ENCODE measurements around the gene PRSS57.
A peak's percentile ranks its signal among the peaks of the same experiment; 100 is the strongest.

PRSS57 gene

DNA sequence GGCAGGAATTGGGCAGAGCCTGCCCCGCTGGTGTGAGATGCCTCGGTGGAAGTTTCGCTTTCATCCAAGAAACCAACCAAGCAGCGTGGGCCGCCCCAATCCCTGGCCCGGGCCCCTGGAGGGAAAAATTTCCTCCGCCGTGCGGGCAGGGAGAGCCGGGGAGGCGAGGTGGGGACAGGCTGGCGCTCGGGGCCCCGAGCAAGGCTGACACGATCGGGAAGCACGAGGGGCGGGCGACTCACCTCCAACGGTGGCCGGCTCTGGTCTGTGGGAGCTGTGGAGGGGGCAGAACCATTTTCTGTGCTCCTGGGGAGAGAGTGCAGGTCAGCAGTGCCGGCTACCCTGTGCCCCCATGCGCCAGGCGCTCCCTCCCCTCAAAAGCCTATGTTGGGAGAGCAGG is 43.3 kb downstream of the PRSS57 start:
- peak overlapping the region; percentile 44 for H3K9ac ChIP-seq (ENCODE audit: low read depth, low read length, poor library complexity)
- DNase-seq (ENCODE audit: low spot score): no peak
- no peak overlapping the region for H2BK120ac ChIP-seq (ENCODE audit: low read depth, low read length)
- no peak overlapping the region for H2AFZ ChIP-seq (ENCODE audit: low read length)
- H3K79me1 ChIP-seq (ENCODE audit: low read depth, low read length): peaks cover 42% of the 10 kb centered on the region
- no peaks in the 10 kb centered on the region for H3K27me3 ChIP-seq (ENCODE audit: control insufficient read depth in 3 of 3, insufficient read depth in 3 of 3, low read depth in 1 of 3, low read length in 3 of 3)
- no peak overlapping the region for H3K4me3 ChIP-seq (ENCODE audit: low read length in 2 of 2)
- WGBS, 2 donors (ENCODE audit: extremely low coverage in 2 of 2, insufficient read length in 2 of 2, insufficient replicate concordance in 1 of 2): no CpG with 5 or more reads among the region's 24 CpGs
- H2AK5ac ChIP-seq (ENCODE audit: low read depth, low read length): no peak overlapping the region
- H3K23ac ChIP-seq (ENCODE audit: low read depth, low read length, poor library complexity): no peak overlapping the region
- H4K8ac ChIP-seq (ENCODE audit: low read depth, low read length): no peak overlapping the region
- no peak overlapping the region for H3K27ac ChIP-seq (replicated peaks; ENCODE audit: low read length)
- H2BK15ac ChIP-seq (ENCODE audit: low read length): no peak overlapping the region
- H3K18ac ChIP-seq (ENCODE audit: low read length): no peak overlapping the region
- no peaks in the 10 kb centered on the region for H3K9me3 ChIP-seq (replicated peaks in 1 of 2; ENCODE audit: control insufficient read depth in 2 of 2, insufficient read depth in 1 of 2, low read depth in 1 of 2, low read length in 2 of 2)
- H3K4me1 ChIP-seq (ENCODE audit: control insufficient read depth in 2 of 2, insufficient read depth in 1 of 2, low read depth in 1 of 2, low read length in 2 of 2): no peaks in the 10 kb centered on the region
- no peak overlapping the region for H2BK5ac ChIP-seq (ENCODE audit: low read length)
- H3K4me2 ChIP-seq (ENCODE audit: insufficient read depth, low read length, poor library complexity, severe bottlenecking): no peak overlapping the region
- peaks cover 11 to 71% of the 10 kb centered on the region in 2 donors for H3K36me3 ChIP-seq (replicated peaks in 1 of 2; ENCODE audit: control insufficient read depth in 2 of 2, insufficient read depth in 2 of 2, low read length in 2 of 2)
- no peak overlapping the region for H3K14ac ChIP-seq (ENCODE audit: low read length)
- H4K91ac ChIP-seq (ENCODE audit: low read depth, low read length, poor library complexity): no peak overlapping the region
- no peak overlapping the region for H3K4ac ChIP-seq (ENCODE audit: low read length)
- H2BK12ac ChIP-seq (ENCODE audit: low read length): no peak overlapping the region

- Histone ChIP-seq H3K27ac (replicated peaks; ENCODE audit: low read length) (no peak overlapping the region), H3K4me3 (ENCODE audit: low read length in 2 of 2) (no peak overlapping the region), H3K4ac (ENCODE audit: low read length) (no peak overlapping the region), H3K79me1 (ENCODE audit: low read depth, low read length) (peaks cover 39% of the 10 kb centered on the region), H3K9me3 (replicated peaks in 1 of 2; ENCODE audit: control insufficient read depth in 2 of 2, insufficient read depth in 1 of 2, low read depth in 1 of 2, low read length in 2 of 2) (no peaks in the 10 kb centered on the region), H3K9ac (ENCODE audit: low read depth, low read length, poor library complexity) (no peak overlapping the region), H2BK15ac (ENCODE audit: low read length) (no peak overlapping the region), H3K23ac (ENCODE audit: low read depth, low read length, poor library complexity) (no peak overlapping the region), H3K18ac (ENCODE audit: low read length) (no peak overlapping the region), H3K27me3 (ENCODE audit: control insufficient read depth in 3 of 3, insufficient read depth in 3 of 3, low read depth in 1 of 3, low read length in 3 of 3) (no peaks in the 10 kb centered on the region), H3K4me1 (ENCODE audit: control insufficient read depth in 2 of 2, insufficient read depth in 1 of 2, low read depth in 1 of 2, low read length in 2 of 2) (no peaks in the 10 kb centered on the region), H2AK5ac (ENCODE audit: low read depth, low read length) (no peak overlapping the region), H2BK5ac (ENCODE audit: low read length) (no peak overlapping the region), H3K4me2 (ENCODE audit: insufficient read depth, low read length, poor library complexity, severe bottlenecking) (no peak overlapping the region), H2BK120ac (ENCODE audit: low read depth, low read length) (no peak overlapping the region), H4K91ac (ENCODE audit: low read depth, low read length, poor library complexity) (no peak overlapping the region), H2BK12ac (ENCODE audit: low read length) (no peak overlapping the region), H3K14ac (ENCODE audit: low read length) (no peak overlapping the region), H3K36me3 (replicated peaks in 1 of 2; ENCODE audit: control insufficient read depth in 2 of 2, insufficient read depth in 2 of 2, low read length in 2 of 2) (peaks cover 15 to 77% of the 10 kb centered on the region in 2 donors), H2AFZ (ENCODE audit: low read length) (no peak overlapping the region), H4K8ac (ENCODE audit: low read depth, low read length) (no peak overlapping the region)
- no CpG with 5 or more reads among the region's 58 CpGs for WGBS, 2 donors (ENCODE audit: extremely low coverage in 2 of 2, insufficient read length in 2 of 2, insufficient replicate concordance in 1 of 2)
- DNase-seq (ENCODE audit: low spot score): no peak
Measured at GRCh38 chr19:651114-651818, 44.0 kb downstream of the PRSS57 start.

- H3K79me1 ChIP-seq (ENCODE audit: low read depth, low read length): peaks cover 33% of the 10 kb centered on the region
- H3K4me1 ChIP-seq (ENCODE audit: control insufficient read depth in 2 of 2, insufficient read depth in 1 of 2, low read depth in 1 of 2, low read length in 2 of 2): no peaks in the 10 kb centered on the region
- DNase-seq (ENCODE audit: low spot score): no peak
- no peak overlapping the region for H3K18ac ChIP-seq (ENCODE audit: low read length)
- H3K4me2 ChIP-seq (ENCODE audit: insufficient read depth, low read length, poor library complexity, severe bottlenecking): no peak overlapping the region
- no peak overlapping the region for H3K14ac ChIP-seq (ENCODE audit: low read length)
- no peak overlapping the region for H2BK12ac ChIP-seq (ENCODE audit: low read length)
- no peak overlapping the region for H2BK120ac ChIP-seq (ENCODE audit: low read depth, low read length)
- H4K91ac ChIP-seq (ENCODE audit: low read depth, low read length, poor library complexity): no peak overlapping the region
- H3K36me3 ChIP-seq (replicated peaks in 1 of 2; ENCODE audit: control insufficient read depth in 2 of 2, insufficient read depth in 2 of 2, low read length in 2 of 2): peaks cover 16 to 77% of the 10 kb centered on the region in 2 donors
- no peak overlapping the region for H4K8ac ChIP-seq (ENCODE audit: low read depth, low read length)
- H3K27ac ChIP-seq (replicated peaks; ENCODE audit: low read length): no peak overlapping the region
- H2BK5ac ChIP-seq (ENCODE audit: low read length): no peak overlapping the region
- WGBS, 2 donors (ENCODE audit: extremely low coverage in 2 of 2, insufficient read length in 2 of 2, insufficient replicate concordance in 1 of 2): no CpG with 5 or more reads among the region's 11 CpGs
- no peak overlapping the region for H3K4ac ChIP-seq (ENCODE audit: low read length)
- no peaks in the 10 kb centered on the region for H3K27me3 ChIP-seq (ENCODE audit: control insufficient read depth in 3 of 3, insufficient read depth in 3 of 3, low read depth in 1 of 3, low read length in 3 of 3)
- no peak overlapping the region for H3K23ac ChIP-seq (ENCODE audit: low read depth, low read length, poor library complexity)
- no peak overlapping the region for H2AK5ac ChIP-seq (ENCODE audit: low read depth, low read length)
- H3K9ac ChIP-seq (ENCODE audit: low read depth, low read length, poor library complexity): no peak overlapping the region
- H3K9me3 ChIP-seq (replicated peaks in 1 of 2; ENCODE audit: control insufficient read depth in 2 of 2, insufficient read depth in 1 of 2, low read depth in 1 of 2, low read length in 2 of 2): no peaks in the 10 kb centered on the region
- no peak overlapping the region for H2BK15ac ChIP-seq (ENCODE audit: low read length)
- no peak overlapping the region for H2AFZ ChIP-seq (ENCODE audit: low read length)
- no peak overlapping the region for H3K4me3 ChIP-seq (ENCODE audit: low read length in 2 of 2)
Measured at GRCh38 chr19:650121-650520, 45.1 kb downstream of the PRSS57 start.

DNA sequence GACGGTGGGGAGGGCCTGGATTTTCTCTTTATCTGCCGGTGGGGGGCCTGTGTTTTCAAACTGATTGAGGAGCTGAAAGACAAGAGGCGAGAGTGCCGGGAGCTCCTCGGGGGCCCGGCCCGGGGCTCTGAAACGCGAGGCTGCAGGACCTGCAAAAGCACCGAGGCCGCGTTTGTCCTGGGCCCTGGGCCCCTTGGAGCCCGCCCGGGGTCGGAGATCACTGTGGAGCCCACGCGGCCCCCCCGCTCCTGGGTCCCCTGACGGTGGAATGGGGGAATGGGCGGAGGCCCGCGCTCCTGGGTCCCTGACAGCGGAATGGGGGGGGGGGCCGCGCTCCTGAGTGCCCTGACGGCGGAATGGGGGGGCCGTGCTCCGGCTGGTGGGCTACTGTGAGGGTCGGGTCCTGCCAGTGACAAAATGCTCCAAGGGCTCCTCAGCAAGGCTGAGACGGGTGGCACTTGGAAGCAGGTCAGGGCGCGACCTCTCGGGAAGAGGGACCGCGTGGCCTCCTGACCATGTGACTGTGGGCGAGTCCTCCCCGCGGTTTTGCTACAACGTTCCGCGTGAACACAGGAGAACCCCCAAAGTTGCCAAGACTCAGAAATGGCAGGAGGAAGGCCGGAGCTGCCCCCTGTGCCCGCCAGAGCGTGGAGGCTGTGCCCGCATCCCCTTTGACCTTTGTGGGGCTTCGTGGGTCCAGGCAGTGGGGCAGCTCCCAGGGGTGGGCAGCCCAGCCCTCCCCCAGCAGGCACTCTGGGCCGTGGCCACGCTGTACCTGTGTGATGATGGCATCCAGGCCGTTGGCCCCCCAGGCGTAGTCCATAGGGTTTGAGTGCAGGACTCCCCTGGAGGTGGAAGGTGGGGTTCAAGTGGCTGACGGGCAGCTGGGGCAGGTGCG is 46.1 kb downstream of the PRSS57 start:
- Histone ChIP-seq H2BK5ac (ENCODE audit: low read length) (peak overlapping the region; percentile 53), H4K91ac (ENCODE audit: low read depth, low read length, poor library complexity) (no peak overlapping the region), H3K79me1 (ENCODE audit: low read depth, low read length) (peaks cover 30% of the 10 kb centered on the region), H2BK15ac (ENCODE audit: low read length) (no peak overlapping the region), H3K4me1 (ENCODE audit: control insufficient read depth in 2 of 2, insufficient read depth in 1 of 2, low read depth in 1 of 2, low read length in 2 of 2) (no peaks in the 10 kb centered on the region), H3K14ac (ENCODE audit: low read length) (no peak overlapping the region), H2AFZ (ENCODE audit: low read length) (no peak overlapping the region), H3K27ac (replicated peaks; ENCODE audit: low read length) (no peak overlapping the region), H2BK12ac (ENCODE audit: low read length) (no peak overlapping the region), H2AK5ac (ENCODE audit: low read depth, low read length) (no peak overlapping the region), H3K4me3 (ENCODE audit: low read length in 2 of 2) (no peak overlapping the region), H3K36me3 (replicated peaks in 1 of 2; ENCODE audit: control insufficient read depth in 2 of 2, insufficient read depth in 2 of 2, low read length in 2 of 2) (peaks cover 16 to 74% of the 10 kb centered on the region in 2 donors), H3K23ac (ENCODE audit: low read depth, low read length, poor library complexity) (no peak overlapping the region), H3K9ac (ENCODE audit: low read depth, low read length, poor library complexity) (peak overlapping the region; percentile 30), H2BK120ac (ENCODE audit: low read depth, low read length) (no peak overlapping the region), H3K4me2 (ENCODE audit: insufficient read depth, low read length, poor library complexity, severe bottlenecking) (no peak overlapping the region), H3K27me3 (ENCODE audit: control insufficient read depth in 3 of 3, insufficient read depth in 3 of 3, low read depth in 1 of 3, low read length in 3 of 3) (no peaks in the 10 kb centered on the region), H3K9me3 (replicated peaks in 1 of 2; ENCODE audit: control insufficient read depth in 2 of 2, insufficient read depth in 1 of 2, low read depth in 1 of 2, low read length in 2 of 2) (no peaks in the 10 kb centered on the region), H3K4ac (ENCODE audit: low read length) (no peak overlapping the region), H4K8ac (ENCODE audit: low read depth, low read length) (no peak overlapping the region), H3K18ac (ENCODE audit: low read length) (no peak overlapping the region)
- WGBS, 2 donors (ENCODE audit: extremely low coverage in 2 of 2, insufficient read length in 2 of 2, insufficient replicate concordance in 1 of 2): no CpG with 5 or more reads among the region's 53 CpGs
- DNase-seq (ENCODE audit: low spot score): no peak
